ENCODE results near the gene CTSE.
"Not testable (repeated sequence)": the region's sequence is repeated elsewhere in the genome, so short reads cannot be mapped to it uniquely, and the experiment has no call there.

CTSE gene

GRCh38 chr1:206014601-206015000, 9.1 kb downstream of the CTSE start:
- no peak for DNase-seq (ENCODE audit: low spot score)

GRCh38 chr1:206013026-206013795, 10.5 kb downstream of the CTSE start:
- no peak for DNase-seq (ENCODE audit: low spot score)

- DNase-seq (ENCODE audit: low spot score), result peak; percentile 42
Measured at GRCh38 chr1:206012086-206012859, 11.4 kb downstream of the CTSE start.

- DNase-seq (ENCODE audit: low spot score), result no peak
Measured at GRCh38 chr1:206011057-206011456, 12.6 kb downstream of the CTSE start.

- no peak for DNase-seq (ENCODE audit: low spot score)
Measured at GRCh38 chr1:206010060-206010459, 13.6 kb downstream of the CTSE start.

GRCh38 chr1:206006946-206007345, 16.7 kb downstream of the CTSE start:
- no peak for DNase-seq (ENCODE audit: low spot score)

- DNase-seq (ENCODE audit: low spot score), result no peak
Measured at GRCh38 chr1:206005778-206006180, 17.9 kb downstream of the CTSE start.

- DNase-seq (ENCODE audit: low spot score), result no peak
Measured at GRCh38 chr1:206005234-206005633, 18.5 kb downstream of the CTSE start.

GRCh38 chr1:206004826-206005225, 18.9 kb downstream of the CTSE start:
- DNase-seq (ENCODE audit: low spot score), result no peak

GRCh38 chr1:206003854-206004800, 19.6 kb downstream of the CTSE start:
- DNase-seq (ENCODE audit: low spot score), result no peak

- DNase-seq (ENCODE audit: low spot score), result no peak
Measured at GRCh38 chr1:206002871-206003801, 20.6 kb downstream of the CTSE start, which contains the start of gene RAB7B. Gene RAB7B (minus strand): TSS chr1:206003395. CDS start chr1:205994135, 9,260 bp downstream.

- no peak for DNase-seq (ENCODE audit: low spot score)
Measured at GRCh38 chr1:206002160-206002559, 21.5 kb downstream of the CTSE start.

- peak; percentile 74 for DNase-seq (ENCODE audit: low spot score)
Measured at GRCh38 chr1:206001476-206001888, 22.2 kb downstream of the CTSE start.

- DNase-seq (ENCODE audit: low spot score), result no peak
Measured at GRCh38 chr1:206000641-206001339, 22.9 kb downstream of the CTSE start.

- DNase-seq (ENCODE audit: low spot score), result peak; percentile 81
Measured at GRCh38 chr1:205998457-205999241, 25.0 kb downstream of the CTSE start.

- not testable (repeated sequence) for DNase-seq (ENCODE audit: low spot score)
Measured at GRCh38 chr1:205996641-205997040, 27.1 kb downstream of the CTSE start.

- peak; percentile 97 for DNase-seq (ENCODE audit: low spot score)
Measured at GRCh38 chr1:205994346-205994745, 29.3 kb downstream of the CTSE start.

- DNase-seq (ENCODE audit: low spot score), result no peak
Measured at GRCh38 chr1:205993068-205993467, 30.6 kb downstream of the CTSE start.

GRCh38 chr1:205992218-205992882, 31.3 kb downstream of the CTSE start:
- no peak for DNase-seq (ENCODE audit: low spot score)
